Endodermal cell (in vitro differentiated cells): ENCODE measurements around the gene SLC2A10. TPM values are rescaled to one million over a fixed set of nuclear protein-coding genes. Genes with fewer than 3 reads are reported as not detected.

Experiments
- DNase-seq: peaks from one replicate; pipeline ENCODE4 v3.0.0-alpha.2; 2017
- H3K27ac ChIP-seq: 2 replicates; pipeline ENCODE4 v1.5.1; 2013; ENCODE audit warnings: mild to moderate bottlenecking, low read depth, low read length, moderate library complexity
- H3K27me3 ChIP-seq: 2 replicates; pipeline ENCODE4 v1.6.1; 2013; ENCODE audit warnings: mild to moderate bottlenecking, low read length, moderate library complexity; ENCODE audit not compliant: insufficient read depth, control insufficient read depth, poor library complexity, severe bottlenecking
- H3K36me3 ChIP-seq: 2 replicates; pipeline ENCODE4 v1.7.0; 2013; ENCODE audit warnings: mild to moderate bottlenecking, low read length, moderate library complexity; ENCODE audit not compliant: control insufficient read depth, insufficient read depth
- H3K4me1 ChIP-seq: one replicate; pipeline ENCODE4 v1.7.0; 2013; ENCODE audit warnings: low read length; ENCODE audit not compliant: control insufficient read depth, insufficient read depth
- H3K4me3 ChIP-seq: 2 replicates; pipeline ENCODE4 v1.5.1; 2013; ENCODE audit warnings: mild to moderate bottlenecking, low read length, moderate library complexity
- H3K9ac ChIP-seq: 2 replicates; pipeline ENCODE4 v1.6.1; 2013; ENCODE audit warnings: mild to moderate bottlenecking, low read length, moderate library complexity; ENCODE audit not compliant: poor library complexity, severe bottlenecking; ENCODE audit errors: extremely low read depth
- H3K9me3 ChIP-seq: 2 replicates; pipeline ENCODE4 v1.6.1; 2013; ENCODE audit warnings: mild to moderate bottlenecking, low read length, moderate library complexity; ENCODE audit not compliant: control insufficient read depth
- H3K27ac Mint-ChIP-seq: 2 replicates; pipeline ENCODE4 v1.8.0; 2020; ENCODE audit warnings: mixed read lengths
- H3K27me3 Mint-ChIP-seq: 2 replicates; pipeline ENCODE4 v1.8.0; 2021; ENCODE audit warnings: mild to moderate bottlenecking, mixed read lengths; ENCODE audit not compliant: insufficient read depth
- H3K36me3 Mint-ChIP-seq: 2 replicates; pipeline ENCODE4 v1.8.0; 2020; ENCODE audit warnings: low read depth, mixed read lengths
- H3K4me1 Mint-ChIP-seq: 2 replicates; pipeline ENCODE4 v1.8.0; 2020; ENCODE audit warnings: mixed read lengths
- H3K4me3 Mint-ChIP-seq: 2 replicates; pipeline ENCODE4 v1.8.0; 2020; ENCODE audit warnings: mild to moderate bottlenecking, moderate library complexity, mixed read lengths
- H3K9me3 Mint-ChIP-seq: 2 replicates; pipeline ENCODE4 v1.8.0; 2020; ENCODE audit warnings: mild to moderate bottlenecking, mixed read lengths
- WGBS, 2 experiments: methylation state at CpG; one replicate each; pipeline versions ENCODE4 v1.1.5 to v1.1.7; 2013; ENCODE audit warnings: missing lambda C conversion rate in 2 of 2, mixed read lengths in 1 of 2; ENCODE audit not compliant: insufficient coverage in 1 of 2, insufficient read length in 1 of 2; 5-methylcytosine and 5-hydroxymethylcytosine counted together
- total RNA-seq, 2 donors: library from RNA; stranded (reverse); fragmentation: NEBNext Ultra II Directional in 1 of 2; extraction: Animal tissue kit (Norgen Biotek cat#: 25700) in 1 of 2; gene quantifications; 2 replicates in 1 of 2; 3 replicates in 1 of 2; pipeline ENCODE4 v1.2.1, GENCODE V29; 2021
- TF ChIP-seq, protein P1 (sequence below): fragments of 200-600 bp; sonication (generic); conservative IDR thresholded peaks from 2 replicates; pipeline ENCODE4 v1.5.0; 2021; ENCODE audit warnings: antibody characterized with exemption, mild to moderate bottlenecking

Gene SLC2A10
- total RNA-seq, 2 donors from 2014 or later = 12.4 to 19.6 TPM

DNA sequence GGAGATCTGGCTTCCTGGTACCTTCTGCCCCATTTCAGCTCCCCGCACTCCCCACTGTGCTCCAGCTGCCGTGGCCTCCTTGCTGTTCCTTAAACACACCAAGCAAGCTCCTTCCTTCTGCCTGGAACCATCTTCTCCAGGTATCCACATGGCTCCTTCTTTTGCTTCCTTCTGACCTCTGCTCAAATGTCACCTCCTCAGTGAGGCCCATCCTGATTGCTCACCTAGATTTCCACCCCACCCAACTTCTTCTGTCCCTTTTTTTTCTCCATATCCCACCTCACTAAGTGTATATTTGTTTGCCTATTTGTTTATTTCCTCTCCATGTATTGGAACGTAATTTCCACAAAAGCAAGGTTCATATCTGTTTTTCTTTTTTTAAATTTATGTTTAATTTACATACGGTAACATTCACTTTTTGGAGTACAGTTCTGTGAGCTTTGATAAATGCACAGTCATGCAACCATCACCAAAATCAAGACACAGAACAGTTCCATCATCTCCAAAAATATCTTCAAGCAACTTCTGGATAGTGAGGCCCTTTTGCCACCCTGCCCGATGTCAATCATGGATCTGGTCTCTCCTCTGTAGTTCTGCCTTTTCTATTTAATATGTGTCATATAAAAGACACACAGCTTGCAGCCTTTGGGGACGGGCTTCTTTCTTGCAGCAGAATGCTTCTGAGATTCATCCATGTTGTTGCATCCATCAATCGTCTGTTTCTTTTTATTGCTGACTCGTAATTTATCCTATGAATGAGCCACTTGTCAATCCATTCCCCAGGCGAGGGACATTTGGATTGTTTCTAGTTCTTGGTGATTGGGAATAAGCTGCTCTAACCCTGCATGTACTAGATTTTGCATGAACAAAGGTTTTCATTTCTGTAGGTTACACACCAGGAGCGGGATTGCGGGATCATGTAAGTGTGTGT is 46.3 kb downstream of the SLC2A10 start:
- DNase-seq = no peak
- H3K9me3 Mint-ChIP-seq = no peaks in the 10 kb centered on the region
- Histone ChIP-seq H3K27ac (no peak overlapping the region), H3K27me3 (no peaks in the 10 kb centered on the region), H3K9me3 (no peaks in the 10 kb centered on the region), H3K4me3 (no peak overlapping the region), H3K4me1 (no peaks in the 10 kb centered on the region), H3K36me3 (no peaks in the 10 kb centered on the region), H3K9ac (no peak overlapping the region)
- H3K4me1 Mint-ChIP-seq = peaks cover 5% of the 10 kb centered on the region
- TF ChIP-seq, protein P1, sequence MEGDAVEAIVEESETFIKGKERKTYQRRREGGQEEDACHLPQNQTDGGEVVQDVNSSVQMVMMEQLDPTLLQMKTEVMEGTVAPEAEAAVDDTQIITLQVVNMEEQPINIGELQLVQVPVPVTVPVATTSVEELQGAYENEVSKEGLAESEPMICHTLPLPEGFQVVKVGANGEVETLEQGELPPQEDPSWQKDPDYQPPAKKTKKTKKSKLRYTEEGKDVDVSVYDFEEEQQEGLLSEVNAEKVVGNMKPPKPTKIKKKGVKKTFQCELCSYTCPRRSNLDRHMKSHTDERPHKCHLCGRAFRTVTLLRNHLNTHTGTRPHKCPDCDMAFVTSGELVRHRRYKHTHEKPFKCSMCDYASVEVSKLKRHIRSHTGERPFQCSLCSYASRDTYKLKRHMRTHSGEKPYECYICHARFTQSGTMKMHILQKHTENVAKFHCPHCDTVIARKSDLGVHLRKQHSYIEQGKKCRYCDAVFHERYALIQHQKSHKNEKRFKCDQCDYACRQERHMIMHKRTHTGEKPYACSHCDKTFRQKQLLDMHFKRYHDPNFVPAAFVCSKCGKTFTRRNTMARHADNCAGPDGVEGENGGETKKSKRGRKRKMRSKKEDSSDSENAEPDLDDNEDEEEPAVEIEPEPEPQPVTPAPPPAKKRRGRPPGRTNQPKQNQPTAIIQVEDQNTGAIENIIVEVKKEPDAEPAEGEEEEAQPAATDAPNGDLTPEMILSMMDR = no peak
- no peaks in the 10 kb centered on the region for H3K36me3 Mint-ChIP-seq
- H3K4me3 Mint-ChIP-seq = no peak overlapping the region
- peaks cover 9% of the 10 kb centered on the region for H3K27me3 Mint-ChIP-seq
- WGBS, 2 experiments = 91 to 100% methylated on average over 6 to 11 of the region's 11 CpGs
- H3K27ac Mint-ChIP-seq = no peak overlapping the region

DNA sequence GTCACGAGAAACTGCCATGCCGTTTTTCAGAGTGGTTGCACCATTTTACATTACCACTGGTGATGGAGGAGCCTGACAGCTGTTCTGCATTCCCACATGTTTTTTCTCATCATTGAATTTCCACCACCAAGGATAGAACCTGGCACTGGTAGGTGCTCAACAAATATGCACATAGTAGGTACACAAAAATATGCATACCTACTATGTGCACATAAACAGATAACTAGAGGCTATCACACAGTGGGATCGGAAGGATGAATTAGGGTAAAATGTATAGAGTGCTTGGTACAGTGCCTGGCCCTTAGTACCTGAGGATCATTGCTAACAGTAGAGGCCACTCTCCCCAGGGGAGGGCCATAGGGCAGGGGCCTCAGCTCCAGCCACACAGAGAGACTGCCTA is 47.0 kb downstream of the SLC2A10 start:
- Mint-ChIP-seq H3K27me3 (peaks cover 5% of the 10 kb centered on the region), H3K36me3 (no peaks in the 10 kb centered on the region), H3K4me3 (no peak overlapping the region), H3K27ac (no peak overlapping the region), H3K9me3 (no peaks in the 10 kb centered on the region), H3K4me1 (peaks cover 5% of the 10 kb centered on the region)
- no peak overlapping the region for H3K27ac ChIP-seq
- no peaks in the 10 kb centered on the region for H3K36me3 ChIP-seq
- TF ChIP-seq, protein P1 = no peak
- H3K9me3 ChIP-seq = no peaks in the 10 kb centered on the region
- H3K4me1 ChIP-seq = no peaks in the 10 kb centered on the region
- no peak overlapping the region for H3K4me3 ChIP-seq
- 96 to 100% methylated on average over 2 to 3 of the region's 3 CpGs for WGBS, 2 experiments
- no peaks in the 10 kb centered on the region for H3K27me3 ChIP-seq
- DNase-seq = no peak
- H3K9ac ChIP-seq = no peak overlapping the region

DNA sequence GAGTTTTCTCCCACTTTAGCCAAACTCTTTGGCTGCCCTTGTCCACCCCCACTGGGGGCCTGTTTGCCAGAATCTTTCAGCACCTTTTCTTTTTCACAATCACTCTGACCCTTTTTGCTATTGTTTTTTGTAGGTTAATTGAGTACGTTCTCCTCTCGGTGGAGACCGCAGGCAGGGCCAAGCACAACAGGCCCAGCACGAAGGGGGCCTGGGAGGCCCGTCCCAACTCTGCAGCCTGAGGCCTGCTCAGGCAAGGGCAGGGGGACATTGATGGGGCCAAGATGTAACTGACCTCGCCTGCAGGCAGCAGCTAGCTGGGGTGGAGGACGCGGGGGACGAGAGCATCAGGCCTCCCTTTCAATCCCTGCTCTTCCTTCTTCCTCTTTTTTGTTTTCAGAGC is 47.7 kb downstream of the SLC2A10 start:
- H3K27ac Mint-ChIP-seq = no peak overlapping the region

More for the DNA sequence above, 47.7 kb downstream of the SLC2A10 start:
- H3K36me3 ChIP-seq = no peaks in the 10 kb centered on the region
- Mint-ChIP-seq H3K9me3 (no peaks in the 10 kb centered on the region), H3K27me3 (peaks cover 4% of the 10 kb centered on the region), H3K36me3 (no peaks in the 10 kb centered on the region), H3K4me3 (no peak overlapping the region), H3K4me1 (peaks cover 5% of the 10 kb centered on the region)
- H3K4me1 ChIP-seq = no peaks in the 10 kb centered on the region
- no peak for DNase-seq
- no peak overlapping the region for H3K9ac ChIP-seq
- H3K27me3 ChIP-seq = no peaks in the 10 kb centered on the region
- no peaks in the 10 kb centered on the region for H3K9me3 ChIP-seq
- 82 to 89% methylated on average over 4 to 9 of the region's 9 CpGs for WGBS, 2 experiments
- TF ChIP-seq, protein P1 = no peak
- no peak overlapping the region for H3K27ac ChIP-seq
- H3K4me3 ChIP-seq = no peak overlapping the region
